ENCODE measurements around the gene CEP128.

DNA sequence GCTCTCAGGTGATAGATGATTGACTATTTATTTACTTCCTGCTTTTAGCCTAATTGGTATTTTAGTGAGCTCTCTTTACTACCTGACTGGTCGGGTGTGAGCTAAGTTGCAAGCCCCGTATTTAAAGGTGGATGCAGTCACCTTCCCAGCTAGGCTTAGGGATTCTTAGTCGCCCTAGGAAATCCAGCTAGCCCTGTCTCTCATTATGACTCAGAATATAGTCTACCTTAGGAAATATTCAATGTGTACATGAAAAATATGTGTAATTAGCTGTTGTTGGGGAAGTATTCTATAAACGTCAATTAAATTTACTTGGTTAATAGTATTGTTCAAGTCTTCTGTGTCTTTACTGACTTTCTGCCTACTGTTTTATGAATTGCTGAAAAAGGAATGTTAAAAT, 423.4 kb downstream of the CEP128 start:
- TF ChIP-seq SP1 (IDR thresholded peaks at IDR 0.05) (no peak), HDGF (IDR thresholded peaks at IDR 0.05; ENCODE audit: borderline replicate concordance) (no peak), ZNF384 (IDR thresholded peaks at IDR 0.05) (no peak), FOXK2 (IDR thresholded peaks at IDR 0.05) (no peak), SUZ12 (IDR thresholded peaks at IDR 0.05) (no peak), ARNT (IDR thresholded peaks at IDR 0.05) (no peak), NFRKB (IDR thresholded peaks at IDR 0.05) (no peak), FOXA1 (IDR thresholded peaks at IDR 0.05) (no peak), BHLHE40 (IDR thresholded peaks at IDR 0.05; ENCODE audit: borderline replicate concordance) (no peak)

All from HEK293T (cell line).